Fibroblast of mammary gland (primary cell): ENCODE measurements around the gene BCL2.
"Not testable (repeated sequence)": the region's sequence is repeated elsewhere in the genome, so short reads cannot be mapped to it uniquely, and the experiment has no call there.

Experiments
- DNase-seq: peaks from one replicate; pipeline ENCODE4 v3.0.0-alpha.2; 2010; ENCODE audit warnings: low read depth
- H3K4me3 ChIP-seq: 2 replicates; pipeline ENCODE4 v1.5.1; 2011; ENCODE audit warnings: low read depth, mild to moderate bottlenecking, low read length, moderate library complexity; ENCODE audit not compliant: control insufficient read depth
- TF ChIP-seq, protein P1 (sequence below): conservative IDR thresholded peaks from 2 replicates; pipeline ENCODE4 v1.5.1; 2011; ENCODE audit warnings: low read depth, low read length, inconsistent platforms; ENCODE audit not compliant: control insufficient read depth, insufficient read depth

The BCL2 gene

DNA sequence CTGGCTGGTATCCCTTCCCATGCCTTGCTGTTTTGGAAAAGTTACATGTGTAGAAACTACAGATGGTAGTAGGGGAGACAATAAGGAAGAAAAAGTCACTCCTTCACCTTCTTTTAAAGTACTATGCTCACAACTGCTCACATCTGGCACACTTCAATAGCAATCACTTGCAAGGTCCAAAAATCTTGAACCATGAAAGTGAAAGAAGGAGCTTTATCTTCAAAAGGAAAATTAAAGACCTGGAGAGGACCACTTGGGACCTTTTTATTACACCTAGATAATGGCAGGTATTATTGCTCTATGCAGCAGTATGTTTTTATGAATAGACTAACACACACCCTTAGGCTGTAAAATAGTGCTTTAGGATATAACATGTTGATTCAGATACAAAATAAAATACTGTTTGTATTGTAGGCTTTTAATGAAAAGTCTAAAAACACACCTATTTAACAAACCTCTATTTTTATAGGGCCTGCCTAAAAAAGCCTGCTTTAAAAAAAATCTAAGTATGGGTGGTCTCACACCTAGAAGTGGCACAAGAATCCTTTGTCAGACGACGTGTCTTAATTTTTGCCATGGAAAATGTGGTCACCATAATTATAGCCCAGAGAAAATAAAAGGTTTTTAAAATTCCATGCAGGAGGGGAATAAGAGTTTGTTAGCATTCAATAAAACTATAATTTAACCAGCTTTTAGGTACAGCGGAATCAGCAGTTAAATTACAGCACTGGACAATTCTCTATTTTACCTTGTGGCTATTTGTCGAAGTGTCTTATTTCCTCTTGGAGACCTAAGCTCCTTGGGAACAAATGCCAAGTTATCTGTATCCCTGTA lies 124.0 kb downstream of the BCL2 start:
- DNase-seq: no peak
- H3K4me3 ChIP-seq: no peak overlapping the region
- TF ChIP-seq, protein P1, sequence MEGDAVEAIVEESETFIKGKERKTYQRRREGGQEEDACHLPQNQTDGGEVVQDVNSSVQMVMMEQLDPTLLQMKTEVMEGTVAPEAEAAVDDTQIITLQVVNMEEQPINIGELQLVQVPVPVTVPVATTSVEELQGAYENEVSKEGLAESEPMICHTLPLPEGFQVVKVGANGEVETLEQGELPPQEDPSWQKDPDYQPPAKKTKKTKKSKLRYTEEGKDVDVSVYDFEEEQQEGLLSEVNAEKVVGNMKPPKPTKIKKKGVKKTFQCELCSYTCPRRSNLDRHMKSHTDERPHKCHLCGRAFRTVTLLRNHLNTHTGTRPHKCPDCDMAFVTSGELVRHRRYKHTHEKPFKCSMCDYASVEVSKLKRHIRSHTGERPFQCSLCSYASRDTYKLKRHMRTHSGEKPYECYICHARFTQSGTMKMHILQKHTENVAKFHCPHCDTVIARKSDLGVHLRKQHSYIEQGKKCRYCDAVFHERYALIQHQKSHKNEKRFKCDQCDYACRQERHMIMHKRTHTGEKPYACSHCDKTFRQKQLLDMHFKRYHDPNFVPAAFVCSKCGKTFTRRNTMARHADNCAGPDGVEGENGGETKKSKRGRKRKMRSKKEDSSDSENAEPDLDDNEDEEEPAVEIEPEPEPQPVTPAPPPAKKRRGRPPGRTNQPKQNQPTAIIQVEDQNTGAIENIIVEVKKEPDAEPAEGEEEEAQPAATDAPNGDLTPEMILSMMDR: no peak

DNA sequence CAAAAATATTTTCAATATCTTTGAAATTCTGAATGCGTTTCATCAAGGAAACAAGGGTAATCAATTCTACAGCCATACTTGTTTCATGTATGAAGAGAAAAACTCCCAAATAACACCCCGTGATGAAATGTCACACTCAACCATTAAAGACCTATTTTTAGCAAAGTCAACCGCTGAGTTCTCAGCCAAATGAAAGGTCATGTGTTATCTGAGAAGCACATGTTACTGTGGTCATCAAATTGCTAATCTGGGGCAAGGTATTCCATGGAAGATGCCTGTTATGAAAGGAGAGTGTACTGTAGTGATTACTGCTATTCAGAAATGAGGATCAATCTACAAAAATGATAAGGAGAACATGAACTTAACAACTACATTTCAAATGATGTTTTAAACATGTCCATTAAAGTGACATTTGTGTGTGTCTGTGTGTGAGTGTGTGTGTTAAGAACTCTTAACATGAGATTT lies 126.7 kb downstream of the BCL2 start:
- TF ChIP-seq, protein P1: no peak
- no peak for DNase-seq
- H3K4me3 ChIP-seq: no peak overlapping the region

DNA sequence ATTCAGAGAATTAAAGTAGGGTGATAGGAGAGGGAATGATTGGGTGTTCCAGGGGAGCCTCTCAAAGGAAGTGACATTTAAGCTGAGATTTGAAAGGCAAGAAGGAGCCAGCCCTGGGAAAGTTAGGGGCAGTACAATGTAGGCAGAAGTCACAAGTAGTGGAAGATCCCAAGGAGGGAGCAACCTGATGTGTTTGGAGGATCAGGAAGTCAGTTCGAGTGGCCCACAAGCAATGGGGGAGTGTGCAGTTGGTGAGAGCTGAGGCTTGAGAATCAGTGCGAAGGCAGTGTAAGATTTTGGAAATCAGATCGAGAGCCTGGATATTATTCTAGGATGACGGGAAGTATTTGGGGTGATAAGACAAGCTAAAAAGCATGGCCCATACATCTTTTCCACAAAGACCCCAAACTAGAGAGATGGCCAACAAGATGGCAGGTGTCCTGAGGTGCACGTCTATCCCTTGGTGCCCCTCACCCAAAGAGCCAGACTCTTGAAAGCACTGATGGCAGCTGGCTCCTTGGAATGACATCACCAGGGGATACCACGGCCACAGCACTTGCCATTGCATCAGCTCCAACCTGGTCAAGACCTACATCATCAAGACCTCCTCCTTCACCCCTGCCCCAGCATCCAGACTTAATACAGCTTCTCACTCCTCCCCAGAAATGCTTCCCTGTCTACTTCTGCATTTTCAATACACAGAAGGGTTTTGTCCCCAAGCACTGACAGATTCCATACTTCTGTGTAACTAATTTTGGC lies 127.3 kb downstream of the BCL2 start:
- TF ChIP-seq, protein P1: no peak
- no peak overlapping the region for H3K4me3 ChIP-seq
- no peak for DNase-seq

DNA sequence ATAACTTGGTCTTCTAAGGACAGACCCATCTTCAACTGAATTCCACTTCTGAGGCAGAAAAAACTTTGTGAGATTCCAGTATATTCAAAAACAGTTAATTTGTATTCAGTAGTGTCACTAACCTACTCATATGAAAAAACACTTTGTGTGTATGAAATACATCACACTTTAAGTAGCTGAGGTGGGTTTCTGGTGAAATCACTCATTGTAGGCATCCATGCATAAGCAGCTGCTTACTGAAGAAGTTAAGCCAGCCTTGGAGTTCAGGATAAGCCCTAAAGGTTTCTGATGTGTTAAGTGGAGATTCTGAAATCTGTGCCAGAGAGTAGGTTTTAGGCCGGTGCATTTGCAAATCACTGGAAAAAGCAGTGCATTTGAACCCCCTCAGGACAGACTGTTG lies 128.2 kb downstream of the BCL2 start:
- DNase-seq: no peak
- TF ChIP-seq, protein P1: no peak
- H3K4me3 ChIP-seq: no peak overlapping the region

DNA sequence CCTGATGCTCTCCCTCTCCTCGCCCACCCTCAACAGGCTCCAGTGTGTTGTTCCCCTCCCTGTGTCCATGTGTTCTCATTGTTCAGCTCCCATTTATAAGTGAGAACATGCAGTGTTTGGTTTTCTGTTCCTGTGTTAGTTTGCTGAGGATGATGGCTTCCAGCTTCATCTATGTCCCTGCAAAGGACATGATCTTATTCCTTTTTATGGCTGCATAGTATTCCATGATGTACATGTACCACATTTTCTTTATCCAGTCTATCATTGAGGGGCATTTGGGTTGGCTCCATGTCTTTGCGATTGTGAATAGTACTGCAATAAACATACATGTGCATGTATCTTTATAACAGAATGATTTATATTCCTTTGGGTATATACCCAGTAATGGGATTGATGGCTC lies 128.7 kb downstream of the BCL2 start:
- DNase-seq: not testable (repeated sequence)

DNA sequence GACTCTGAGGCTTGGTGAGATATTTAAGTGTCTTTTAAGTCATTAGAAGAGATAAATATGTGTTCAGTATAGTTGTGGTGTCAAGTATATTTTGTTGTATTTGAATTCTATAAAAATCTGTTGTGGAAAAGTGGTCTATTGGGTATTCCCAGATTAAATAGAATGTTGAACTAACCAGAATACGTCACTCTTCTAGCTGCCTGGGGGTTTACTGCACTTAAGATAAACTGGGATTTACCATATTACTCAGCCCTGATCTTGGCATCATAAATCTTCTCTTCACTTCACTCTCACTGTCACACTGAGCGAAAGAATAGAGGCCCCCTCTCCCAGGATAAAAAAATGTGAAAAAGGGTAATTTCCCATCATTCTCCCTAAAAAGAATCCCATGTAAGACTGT lies 129.8 kb downstream of the BCL2 start:
- no peak overlapping the region for H3K4me3 ChIP-seq
- no peak for DNase-seq
- TF ChIP-seq, protein P1: no peak

More for the DNA sequence above, 128.7 kb downstream of the BCL2 start:
- H3K4me3 ChIP-seq: not testable (repeated sequence)

DNA sequence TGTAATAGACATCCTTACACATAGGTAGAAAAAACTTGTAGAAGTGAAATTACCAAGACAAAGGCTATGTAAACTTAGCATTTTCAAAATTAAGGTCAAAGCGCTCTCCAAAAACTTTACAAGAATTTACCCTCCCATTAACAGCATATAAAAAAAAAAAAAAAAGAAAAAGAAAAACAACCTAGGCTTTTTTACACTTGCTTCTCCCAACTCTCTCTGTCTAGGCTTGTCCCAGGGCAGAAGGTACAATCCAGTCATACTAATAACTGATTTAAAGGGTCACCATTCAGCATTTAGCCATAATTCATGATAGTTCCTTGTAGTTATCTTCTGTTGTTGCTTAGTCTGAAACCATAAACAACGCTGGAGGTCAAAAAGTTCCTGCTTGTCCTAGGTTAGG lies 130.5 kb downstream of the BCL2 start:
- DNase-seq: no peak
- TF ChIP-seq, protein P1: no peak
- no peak overlapping the region for H3K4me3 ChIP-seq
